IMR-90 (cell line): Measurements from ENCODE around the gene LPAR5. TPM values are rescaled to one million over a fixed set of nuclear protein-coding genes. Genes with fewer than 3 reads are reported as not detected.

Experiments
- ATAC-seq: fragments of 200-7000 bp; cut with Tn5 transposase; 2 replicates; pipeline ENCODE4 v1.9.1; 2020; ENCODE audit warnings: low read depth, mild to moderate bottlenecking, moderate library complexity
- BruUV-seq: library from RNA; stranded (reverse); fragments of 400-500 nt; replicated peaks from 2 replicates; lab custom pipeline; 2021; lab: Mats Ljungman, UMichigan
- CTCF ChIA-PET: fragments of 300-600 bp; formaldehyde crosslinking; extraction: SDS; loops from one replicate; lab custom pipeline; 2021; ENCODE audit warnings: antibody characterized with exemption; lab: Yijun Ruan, JAX
- POLR2A ChIA-PET: fragments of 300-600 bp; sonication (Branson Sonifier 250); formaldehyde crosslinking; loops from one replicate; lab custom pipeline; 2022; ENCODE audit warnings: antibody characterized with exemption; ENCODE audit not compliant: unreplicated experiment; lab: Charles Lee
- DNase-seq: peaks from one replicate; pipeline ENCODE4 v3.0.0; 2013
- H2AFZ ChIP-seq: replicated peaks from 2 replicates; pipeline ENCODE3; 2013; ENCODE audit warnings: low read length, mild to moderate bottlenecking; ENCODE audit not compliant: poor library complexity
- H2AK5ac ChIP-seq: 2 replicates; pipeline ENCODE4 v1.6.1; 2013; ENCODE audit warnings: low read depth, low read length, inconsistent platforms
- H2AK9ac ChIP-seq: replicated peaks from 2 replicates; pipeline ENCODE3; 2013; ENCODE audit warnings: mild to moderate bottlenecking, low read depth, low read length, moderate library complexity; ENCODE audit not compliant: poor library complexity
- H2BK120ac ChIP-seq: 2 replicates; pipeline ENCODE4 v1.6.1; 2013; ENCODE audit warnings: low read depth, low read length, inconsistent platforms
- H2BK15ac ChIP-seq: 3 replicates; pipeline ENCODE4 v1.6.1; 2013; ENCODE audit warnings: low read depth, low read length, inconsistent platforms
- H2BK20ac ChIP-seq: 2 replicates; pipeline ENCODE4 v1.6.1; 2013; ENCODE audit warnings: low read depth, mild to moderate bottlenecking, inconsistent platforms, low read length, moderate library complexity
- H2BK5ac ChIP-seq: 2 replicates; pipeline ENCODE4 v1.6.1; 2013; ENCODE audit warnings: mild to moderate bottlenecking, low read depth, low read length, inconsistent platforms; ENCODE audit not compliant: poor library complexity, severe bottlenecking
- H3K14ac ChIP-seq: replicated peaks from 2 replicates; pipeline ENCODE4 v1.6.1; 2013; ENCODE audit warnings: low read depth, low read length, inconsistent platforms
- H3K18ac ChIP-seq: 2 replicates; pipeline ENCODE4 v1.6.1; 2013; ENCODE audit warnings: low read depth, low read length, control low read depth
- H3K23ac ChIP-seq: 2 replicates; pipeline ENCODE4 v1.6.1; 2013; ENCODE audit warnings: low read depth, low read length, inconsistent platforms
- H3K27ac ChIP-seq: 2 replicates; pipeline ENCODE4 v1.5.1; 2013; ENCODE audit warnings: mild to moderate bottlenecking, control low read depth, low read length; ENCODE audit not compliant: insufficient read depth
- H3K27me3 ChIP-seq: 2 replicates; pipeline ENCODE4 v1.6.1; 2013; ENCODE audit warnings: low read length; ENCODE audit not compliant: control insufficient read depth, insufficient read depth
- H3K36me3 ChIP-seq: 2 replicates; pipeline ENCODE4 v1.6.1; 2013; ENCODE audit warnings: low read length, mixed read lengths; ENCODE audit not compliant: control insufficient read depth, insufficient read depth
- H3K4ac ChIP-seq: 2 replicates; pipeline ENCODE4 v1.6.1; 2013; ENCODE audit warnings: low read depth, low read length, inconsistent platforms
- H3K4me1 ChIP-seq: 2 replicates; pipeline ENCODE4 v1.6.1; 2013; ENCODE audit warnings: low read length, mixed read lengths; ENCODE audit not compliant: control insufficient read depth, insufficient read depth
- H3K4me2 ChIP-seq: 2 replicates; pipeline ENCODE4 v1.6.1; 2013; ENCODE audit warnings: low read depth, mild to moderate bottlenecking, control low read depth, low read length, moderate library complexity
- H3K4me3 ChIP-seq: 2 replicates; pipeline ENCODE4 v1.5.1; 2013; ENCODE audit warnings: low read depth, mild to moderate bottlenecking, control low read depth, low read length, moderate library complexity; ENCODE audit not compliant: insufficient read depth
- H3K56ac ChIP-seq: 2 replicates; pipeline ENCODE4 v1.6.1; 2013; ENCODE audit warnings: low read length, inconsistent platforms; ENCODE audit not compliant: insufficient read depth; ENCODE audit errors: extremely low read depth
- H3K79me1 ChIP-seq, 2 experiments: 2 replicates each; pipeline ENCODE4 v1.6.1; 2013; ENCODE audit warnings: low read length in 2 of 2, inconsistent platforms in 1 of 2, low read depth in 1 of 2
- H3K9ac ChIP-seq: 2 replicates; pipeline ENCODE4 v1.6.1; 2013; ENCODE audit warnings: low read depth, low read length, control low read depth
- H3K9me1 ChIP-seq: 2 replicates; pipeline ENCODE4 v1.6.1; 2013; ENCODE audit warnings: low read length, inconsistent platforms; ENCODE audit not compliant: insufficient read depth
- H3K9me3 ChIP-seq: 2 replicates; pipeline ENCODE4 v1.6.1; 2013; ENCODE audit warnings: low read length; ENCODE audit not compliant: control insufficient read depth, insufficient read depth
- H4K20me1 ChIP-seq: 2 replicates; pipeline ENCODE4 v1.6.1; 2013; ENCODE audit warnings: low read length, inconsistent platforms; ENCODE audit not compliant: insufficient read depth
- H4K5ac ChIP-seq: 2 replicates; pipeline ENCODE4 v1.6.1; 2013; ENCODE audit warnings: mild to moderate bottlenecking, low read depth, low read length, control low read depth
- H4K8ac ChIP-seq, 2 experiments: 2 replicates each; pipeline ENCODE4 v1.6.1; 2013; ENCODE audit warnings: low read depth in 2 of 2, low read length in 2 of 2, control low read depth in 1 of 2, inconsistent platforms in 1 of 2
- H4K91ac ChIP-seq: 2 replicates; pipeline ENCODE4 v1.6.1; 2013; ENCODE audit warnings: low read depth, low read length, inconsistent platforms; ENCODE audit not compliant: insufficient read depth
- CHD1 ChIP-seq: IDR thresholded peaks from 2 replicates; pipeline ENCODE4 v1.6.1; 2012; ENCODE audit warnings: low read depth, low read length, improper control_type of control experiment
- CTCF ChIP-seq: conservative IDR thresholded peaks from 2 replicates; pipeline ENCODE4 v1.5.1; 2012; ENCODE audit warnings: mild to moderate bottlenecking, low read depth, low read length, improper control_type of control experiment
- ELK1 ChIP-seq: fragments of 150-350 bp; IDR thresholded peaks from 2 replicates; pipeline ENCODE4 v1.6.1; 2016; ENCODE audit warnings: low read depth, mild to moderate bottlenecking, low read length, moderate library complexity, borderline replicate concordance
- MAFK ChIP-seq: IDR thresholded peaks from 2 replicates; pipeline ENCODE4 v1.6.1; 2012; ENCODE audit warnings: low read depth, low read length, improper control_type of control experiment
- MAZ ChIP-seq: IDR thresholded peaks from 2 replicates; pipeline ENCODE4 v1.6.1; 2012; ENCODE audit warnings: low read depth, mild to moderate bottlenecking, low read length, improper control_type of control experiment, moderate library complexity, borderline replicate concordance
- POLR2A ChIP-seq: IDR thresholded peaks from 2 replicates; pipeline ENCODE4 v1.6.1; 2012; ENCODE audit warnings: mild to moderate bottlenecking, low read depth, low read length
- RCOR1 ChIP-seq: IDR thresholded peaks from 2 replicates; pipeline ENCODE4 v1.6.1; 2012; ENCODE audit warnings: mild to moderate bottlenecking, low read length, improper control_type of control experiment; ENCODE audit not compliant: insufficient replicate concordance
- RFX5 ChIP-seq: IDR thresholded peaks from 2 replicates; pipeline ENCODE4 v1.8.0; 2012; ENCODE audit warnings: low read depth, mild to moderate bottlenecking, low read length, moderate library complexity
- SMC3 ChIP-seq: fragments of 150-350 bp; IDR thresholded peaks from 2 replicates; pipeline ENCODE4 v1.6.1; 2016; ENCODE audit warnings: low read depth, mild to moderate bottlenecking, antibody characterized with exemption, low read length, moderate library complexity
- WGBS, 2 experiments: methylation state at CpG; one replicate each; pipeline versions ENCODE4 v1.1.5 to v1.1.7; 2013; ENCODE audit warnings: missing lambda C conversion rate in 2 of 2; ENCODE audit not compliant: insufficient read length in 1 of 2; ENCODE audit errors: extremely low coverage in 2 of 2; 5-methylcytosine and 5-hydroxymethylcytosine counted together
- dilution Hi-C: fragments of 300-500 bp; cut with HindIII; formaldehyde crosslinking; loops from one replicate; pipeline ENCODE4 v1.14.3; 2018; ENCODE audit warnings: low sequenced_read_pairs; ENCODE audit not compliant: unreplicated experiment
- in situ Hi-C: fragments of 300-500 bp; cut with MboI; formaldehyde crosslinking; loops from 3 replicates; pipeline ENCODE4 v1.14.3; 2019; ENCODE audit warnings: low sequenced_read_pairs, inconsistent platforms, mixed read lengths
- intact Hi-C: fragments of 100-400 bp; cut with micrococcal nuclease; formaldehyde crosslinking; loops from 2 replicates; pipeline ENCODE4 v1.10.0; 2022
- polyA plus RNA-seq, 3 experiments: library from polyadenylated mRNA; depleted of rRNA; stranded (reverse); fragments of >200 nt; gene quantifications; 2 replicates each; pipeline ENCODE4 v1.2.3, GENCODE V29; 2012; ENCODE audit warnings: low replicate concordance in 1 of 3
- total RNA-seq: library from RNA; depleted of rRNA; stranded (reverse); fragments of >200 nt; gene quantifications from 2 replicates; pipeline ENCODE4 v1.2.3, GENCODE V29; 2012

Gene LPAR5
- total and polyA plus RNA-seq, 2 of the 4 experiments (the other 2 are of a cell fraction) = not detected

GRCh38 chr12:6582959-6583358 is 52.8 kb downstream of the LPAR5 start:
- H4K8ac ChIP-seq = no peak overlapping the region
- H3K27ac ChIP-seq = no peak overlapping the region
- BruUV-seq = TSS peak; percentile 70
- H3K79me1 ChIP-seq = peaks cover 29 to 35% of the 10 kb centered on the region in 2 experiments
- no peak overlapping the region for H3K56ac ChIP-seq
- H4K20me1 ChIP-seq = peaks cover 6% of the 10 kb centered on the region; the same call in 1 of the 2 replicates
- no peak overlapping the region for H3K4me3 ChIP-seq
- H2BK120ac ChIP-seq = no peak overlapping the region
- ChIA-PET CTCF (no interaction called here), POLR2A (no interaction called here)
- dilution Hi-C loops = no loop called here
- H3K27me3 ChIP-seq = no peaks in the 10 kb centered on the region
- no peak overlapping the region for H2AK9ac ChIP-seq
- no peaks in the 10 kb centered on the region for H3K4me1 ChIP-seq
- no peak overlapping the region for H4K91ac ChIP-seq
- no peak overlapping the region for H2AFZ ChIP-seq
- H2BK5ac ChIP-seq = no peak overlapping the region
- no peak overlapping the region for H2BK15ac ChIP-seq
- no peaks in the 10 kb centered on the region for H3K9me3 ChIP-seq
- H2BK20ac ChIP-seq = no peak overlapping the region
- WGBS, 2 experiments = 95% methylated on average over 7 of the region's 12 CpGs; no CpG with 5 or more reads in 1 of the 2 experiments
- no peak overlapping the region for H2AK5ac ChIP-seq
- no peak overlapping the region for H3K4me2 ChIP-seq
- intact Hi-C loops = no loop called here
- H3K18ac ChIP-seq = no peak overlapping the region
- in situ Hi-C loops = no loop called here
- TF ChIP-seq ELK1 (no peak), MAFK (no peak), MAZ (no peak), POLR2A (no peak), SMC3 (no peak), CHD1 (no peak), RFX5 (no peak), CTCF (no peak), RCOR1 (no peak)
- H3K14ac ChIP-seq = no peak overlapping the region
- no peak overlapping the region for H3K4ac ChIP-seq
- H3K9ac ChIP-seq = no peak overlapping the region
- H3K9me1 ChIP-seq = no peaks in the 10 kb centered on the region; the same call in 1 of the 2 replicates
- ATAC-seq (no peak), DNase-seq (no peak)
- H3K36me3 ChIP-seq = peaks cover 73% of the 10 kb centered on the region
- H4K5ac ChIP-seq = no peak overlapping the region
- H3K23ac ChIP-seq = no peak overlapping the region
